HCT116 (cell line): Measurements from ENCODE around the gene SPIRE1. TPM values are rescaled to one million over a fixed set of nuclear protein-coding genes. Genes with fewer than 3 reads are reported as not detected.

Experiments used
- ATAC-seq: fragments of 200-7000 bp; cut with Tn5 transposase; 2 replicates; pipeline ENCODE4 v1.9.1; 2020; ENCODE audit warnings: mild to moderate bottlenecking, moderate library complexity
- BruUV-seq: library from RNA; stranded (reverse); fragments of 400-500 nt; replicated peaks from 2 replicates; lab custom pipeline; 2021; lab: Mats Ljungman, UMichigan
- CTCF ChIA-PET: fragments of 300-600 bp; sonication (Branson Sonifier 250); formaldehyde crosslinking; loops from one replicate; lab custom pipeline; 2021; ENCODE audit warnings: antibody characterized with exemption; lab: Charles Lee
- POLR2A ChIA-PET: fragments of 300-600, 350-600 bp; sonication (Branson Sonifier 250); formaldehyde crosslinking; loops from one replicate; lab custom pipeline; 2021; ENCODE audit warnings: antibody characterized with exemption; lab: Charles Lee
- RAD21 ChIA-PET, 2 experiments: fragments of 300-600 bp; sonication (Branson Sonifier 250); formaldehyde crosslinking; loops; one replicate each; lab custom pipeline; 2023; ENCODE audit warnings: low total read pairs in 2 of 2; ENCODE audit not compliant: uncharacterized antibody in 2 of 2, unreplicated experiment in 2 of 2, low non-redundant PET in 1 of 2; lab: Charles Lee
- DNase-seq: peaks from one replicate; pipeline ENCODE4 v3.0.0-alpha.2; 2010; ENCODE audit warnings: low read depth, low spot score
- H2AFZ ChIP-seq: fragments of 200-600 bp; shearing (Covaris generic), sonication (generic); 2 replicates; pipeline ENCODE4 v1.6.1; 2017; ENCODE audit warnings: low read depth, mixed run types, mixed read lengths, antibody characterized with exemption, low read length; ENCODE audit not compliant: poor library complexity, severe bottlenecking
- H3K27ac ChIP-seq: 2 replicates; pipeline ENCODE4 v1.5.1; 2012; ENCODE audit warnings: low read depth, low read length
- H3K27me3 ChIP-seq: fragments of 200-600 bp; sonication (generic); 2 replicates; pipeline ENCODE4 v1.6.1; 2016; ENCODE audit warnings: mixed run types, low read length, mixed read lengths; ENCODE audit not compliant: insufficient read depth
- H3K36me3 ChIP-seq, 2 experiments: fragments of 200-500 bp in 1 of 2; fragments of 200-600 bp in 1 of 2; sonication (Bioruptor generic) in 1 of 2; sonication (generic) in 1 of 2; 2 replicates each; pipeline versions ENCODE4 v1.5.1 to v1.6.1; 2014 to 2016; ENCODE audit warnings: low read length in 2 of 2, inconsistent platforms in 1 of 2, mixed read lengths in 1 of 2, mixed run types in 1 of 2; ENCODE audit not compliant: insufficient read depth in 2 of 2, control insufficient read depth in 1 of 2
- H3K4me1 ChIP-seq, 2 experiments: fragments of 200-600 bp in 1 of 2; sonication (generic) in 1 of 2; 2 replicates each; pipeline versions ENCODE4 v1.5.1 to v1.6.1; 2012 to 2017; ENCODE audit warnings: low read length in 2 of 2, inconsistent platforms in 1 of 2, mild to moderate bottlenecking in 1 of 2, mixed read lengths in 1 of 2, mixed run types in 1 of 2, moderate library complexity in 1 of 2; ENCODE audit not compliant: insufficient read depth in 2 of 2, control insufficient read depth in 1 of 2
- H3K4me2 ChIP-seq: fragments of 200-600 bp; sonication (generic); 2 replicates; pipeline ENCODE4 v1.6.1; 2017; ENCODE audit warnings: mixed run types, low read length, mixed read lengths
- H3K4me3 ChIP-seq, 2 experiments: fragments of 200-600 bp in 1 of 2; sonication (generic) in 1 of 2; replicated peaks in 1 of 2; 2 replicates each; pipeline ENCODE4 v1.5.1; 2011 to 2016; ENCODE audit warnings: low read length in 2 of 2, control low read depth in 1 of 2, low read depth in 1 of 2, mild to moderate bottlenecking in 1 of 2, mixed read lengths in 1 of 2, mixed run types in 1 of 2
- H3K79me2 ChIP-seq: fragments of 200-600 bp; sonication (generic); 2 replicates; pipeline ENCODE4 v1.6.1; 2017; ENCODE audit warnings: mild to moderate bottlenecking, mixed run types, low read length, moderate library complexity, mixed read lengths; ENCODE audit not compliant: insufficient read depth
- H3K9ac ChIP-seq: fragments of 200-600 bp; sonication (generic); 2 replicates; pipeline ENCODE4 v1.6.1; 2016; ENCODE audit warnings: low read length, mixed read lengths
- H3K9me2 ChIP-seq: fragments of 200-600 bp; sonication (generic), shearing (Covaris generic); 2 replicates; pipeline ENCODE4 v1.6.1; 2017; ENCODE audit warnings: mixed run types, mild to moderate bottlenecking, moderate library complexity; ENCODE audit not compliant: insufficient read depth
- H3K9me3 ChIP-seq, 2 experiments: fragments of 200-500 bp in 1 of 2; fragments of 200-600 bp in 1 of 2; sonication (Bioruptor generic) in 1 of 2; sonication (generic) in 1 of 2; 2 replicates each; pipeline ENCODE4 v1.6.1; 2014 to 2017; ENCODE audit warnings: low read length in 2 of 2, mixed read lengths in 2 of 2, inconsistent platforms in 1 of 2, low read depth in 1 of 2, mild to moderate bottlenecking in 1 of 2, mixed run types in 1 of 2, moderate library complexity in 1 of 2; ENCODE audit not compliant: control insufficient read depth in 1 of 2, insufficient read depth in 1 of 2
- H4K20me1 ChIP-seq: fragments of 200-600 bp; sonication (generic), shearing (Covaris generic); 2 replicates; pipeline ENCODE4 v1.6.1; 2017; ENCODE audit warnings: mixed run types, mild to moderate bottlenecking, moderate library complexity; ENCODE audit not compliant: insufficient read depth
- CBX3 ChIP-seq: IDR thresholded peaks from 2 replicates; pipeline ENCODE4 v1.6.1; 2012; ENCODE audit warnings: low read depth
- CEBPB ChIP-seq: IDR thresholded peaks from 2 replicates; pipeline ENCODE4 v1.6.1; 2012; ENCODE audit warnings: low read depth
- EGR1 ChIP-seq: IDR thresholded peaks from 2 replicates; pipeline ENCODE4 v1.6.1; 2012; ENCODE audit warnings: low read depth
- ELF1 ChIP-seq: IDR thresholded peaks from 2 replicates; pipeline ENCODE4 v1.6.1; 2012; ENCODE audit warnings: low read depth, borderline replicate concordance
- EZH2 ChIP-seq: fragments of 200-600 bp; sonication (generic); IDR thresholded peaks from 2 replicates; pipeline ENCODE4 v1.6.1; 2017; ENCODE audit warnings: antibody characterized with exemption, mixed run types
- JUND ChIP-seq: IDR thresholded peaks from 2 replicates; pipeline ENCODE4 v1.6.1; 2012
- POLR2AphosphoS5 ChIP-seq: IDR thresholded peaks from 2 replicates; pipeline ENCODE4 v1.6.1; 2011; ENCODE audit warnings: mild to moderate bottlenecking, low read depth, low read length, moderate library complexity
- RAD21 ChIP-seq: IDR thresholded peaks from 2 replicates; pipeline ENCODE4 v1.6.1; 2012; ENCODE audit warnings: low read depth, mild to moderate bottlenecking
- SIN3A ChIP-seq: IDR thresholded peaks from 2 replicates; pipeline ENCODE4 v1.6.1; 2012; ENCODE audit warnings: low read depth
- SP1 ChIP-seq: IDR thresholded peaks from 2 replicates; pipeline ENCODE4 v1.6.1; 2012; ENCODE audit warnings: low read depth
- SRF ChIP-seq: IDR thresholded peaks from 2 replicates; pipeline ENCODE4 v1.6.1; 2012; ENCODE audit warnings: low read depth
- TCF7L2 ChIP-seq: IDR thresholded peaks from 2 replicates; pipeline ENCODE4 v1.7.0; 2011; ENCODE audit warnings: borderline replicate concordance, inconsistent platforms; ENCODE audit not compliant: insufficient read depth, insufficient read length; ENCODE audit errors: extremely low read depth
- YY1 ChIP-seq: IDR thresholded peaks from 2 replicates; pipeline ENCODE4 v1.6.1; 2011; ENCODE audit warnings: low read length, low read depth, moderate library complexity, mild to moderate bottlenecking; ENCODE audit not compliant: insufficient replicate concordance; ENCODE audit errors: extremely low read depth
- ZFX ChIP-seq: fragments of 450-650 bp; IDR thresholded peaks from 2 replicates; pipeline ENCODE4 v1.6.1; 2017
- intact Hi-C: fragments of 100-400 bp; cut with micrococcal nuclease; formaldehyde crosslinking; loops from 2 replicates; pipeline ENCODE4 v1.10.0; 2022
- total RNA-seq: library from RNA; stranded (reverse); gene quantifications from one replicate; pipeline ENCODE4 v1.2.1, GENCODE V29; 2021; ENCODE audit not compliant: unreplicated experiment

The SPIRE1 gene
- total RNA-seq, 1 experiment from 2014 or later, result 26.6 TPM

DNA sequence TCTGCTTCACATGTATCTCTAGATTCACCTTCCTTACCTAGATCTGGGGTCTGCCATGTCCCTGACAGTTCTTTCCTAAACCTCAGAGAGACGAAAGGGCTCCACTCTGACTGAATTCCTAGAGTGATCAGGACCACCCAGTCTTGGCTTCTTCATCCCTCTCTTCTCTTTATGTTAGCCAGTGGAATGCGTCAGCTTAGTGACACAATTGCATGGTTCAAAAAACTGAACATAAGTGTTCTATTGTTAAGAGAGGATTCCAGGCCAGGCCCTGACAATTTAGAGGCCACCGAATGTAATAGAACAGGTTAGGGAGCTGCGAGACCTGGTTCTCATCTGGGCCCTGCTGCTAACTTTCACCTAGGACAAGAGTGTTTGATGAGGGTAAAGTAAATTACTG, 240.2 kb downstream of the SPIRE1 start:
- CTCF ChIA-PET, result no interaction called here
- POLR2A ChIA-PET, result no interaction called here

DNA sequence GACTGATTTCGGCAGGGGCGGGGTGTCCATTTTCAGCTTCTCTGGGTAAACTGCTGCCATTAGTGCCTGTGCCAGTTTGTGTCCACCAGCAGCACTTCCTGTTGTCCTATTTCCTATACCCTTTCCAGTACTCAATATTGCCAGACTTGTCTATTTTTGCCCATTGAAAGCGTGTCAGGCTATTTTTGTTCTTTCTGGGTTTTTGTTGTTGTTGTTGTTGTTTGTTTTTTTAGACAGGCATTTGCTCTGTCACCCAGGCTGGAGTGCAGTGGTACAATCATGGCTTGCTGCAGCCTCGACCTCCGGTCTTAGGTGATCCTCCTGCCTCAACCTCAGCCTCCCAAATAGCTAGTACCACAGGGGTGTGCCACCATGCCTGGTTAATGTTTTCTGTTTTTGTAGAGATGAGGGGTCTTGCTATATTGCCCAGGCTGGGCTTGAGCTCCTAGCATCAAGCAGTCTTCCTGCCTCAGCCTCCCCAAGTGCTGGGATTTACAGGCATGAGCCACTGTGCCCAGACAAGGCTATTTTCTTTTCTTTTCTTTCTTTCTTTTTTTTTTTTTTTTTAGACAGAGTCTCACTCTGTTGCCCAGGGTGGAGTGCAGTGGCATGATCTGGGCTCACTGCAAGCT, 241.7 kb downstream of the SPIRE1 start:
- ChIA-PET CTCF (no interaction called here), RAD21 (no interaction called here), POLR2A (no interaction called here)
- intact Hi-C loops, result no loop called here
- no peak overlapping the region for H3K4me2 ChIP-seq
- H3K9ac ChIP-seq, result no peak overlapping the region
- H3K9me3 ChIP-seq, result no peaks in the 10 kb centered on the region
- H2AFZ ChIP-seq, result no peak overlapping the region
- H3K27ac ChIP-seq, result no peak overlapping the region
- no peak overlapping the region for H3K4me3 ChIP-seq
- no peaks in the 10 kb centered on the region for H4K20me1 ChIP-seq
- H3K36me3 ChIP-seq, result no peaks in the 10 kb centered on the region
- peaks cover 4 to 9% of the 10 kb centered on the region in 2 experiments; a peak in 2 of 4 replicates for H3K4me1 ChIP-seq
- TF ChIP-seq EZH2 (no peak), SRF (no peak), POLR2AphosphoS5 (no peak)
- peaks cover 23% of the 10 kb centered on the region for H3K79me2 ChIP-seq
- H3K9me2 ChIP-seq, result no peaks in the 10 kb centered on the region
- no peak for DNase-seq
- no peaks in the 10 kb centered on the region for H3K27me3 ChIP-seq
- no TSS peak for BruUV-seq
- no peak for ATAC-seq

More for the DNA sequence above, 240.2 kb downstream of the SPIRE1 start:
- H3K9ac ChIP-seq, result no peak overlapping the region
- H3K36me3 ChIP-seq, result no peaks in the 10 kb centered on the region
- DNase-seq, result no peak
- no peak overlapping the region for H2AFZ ChIP-seq
- H4K20me1 ChIP-seq, result no peaks in the 10 kb centered on the region
- H3K4me1 ChIP-seq, result peaks cover 4 to 9% of the 10 kb centered on the region in 2 experiments; a peak in 2 of 4 replicates
- H3K9me3 ChIP-seq, result no peaks in the 10 kb centered on the region
- RAD21 ChIA-PET, result no interaction called here
- H3K79me2 ChIP-seq, result peaks cover 12% of the 10 kb centered on the region; the same call in 1 of the 2 replicates
- H3K27me3 ChIP-seq, result no peaks in the 10 kb centered on the region
- no TSS peak for BruUV-seq
- intact Hi-C loops, result no loop called here
- TF ChIP-seq TCF7L2 (no peak), YY1 (no peak), EGR1 (no peak), RAD21 (no peak), POLR2AphosphoS5 (no peak), CEBPB (no peak), SIN3A (no peak), ELF1 (no peak), ZFX (no peak), JUND (no peak), CBX3 (no peak), SP1 (no peak)
- TF ChIP-seq, all 23 proteins: peak for 0
- ATAC-seq, result no peak
- H3K9me2 ChIP-seq, result no peaks in the 10 kb centered on the region
- no peak overlapping the region for H3K4me3 ChIP-seq
- H3K27ac ChIP-seq, result no peak overlapping the region
- H3K4me2 ChIP-seq, result no peak overlapping the region
